ENCODE data around the gene TTC7B. TPM values are rescaled to one million over a fixed set of nuclear protein-coding genes. Genes with fewer than 3 reads are reported as not detected.
"Not testable (repeated sequence)": the region's sequence is repeated elsewhere in the genome, so short reads cannot be mapped to it uniquely, and the experiment has no call there.

Gene TTC7B
- total RNA-seq, 1 experiment from 2014 or later: 30.3 TPM

DNA sequence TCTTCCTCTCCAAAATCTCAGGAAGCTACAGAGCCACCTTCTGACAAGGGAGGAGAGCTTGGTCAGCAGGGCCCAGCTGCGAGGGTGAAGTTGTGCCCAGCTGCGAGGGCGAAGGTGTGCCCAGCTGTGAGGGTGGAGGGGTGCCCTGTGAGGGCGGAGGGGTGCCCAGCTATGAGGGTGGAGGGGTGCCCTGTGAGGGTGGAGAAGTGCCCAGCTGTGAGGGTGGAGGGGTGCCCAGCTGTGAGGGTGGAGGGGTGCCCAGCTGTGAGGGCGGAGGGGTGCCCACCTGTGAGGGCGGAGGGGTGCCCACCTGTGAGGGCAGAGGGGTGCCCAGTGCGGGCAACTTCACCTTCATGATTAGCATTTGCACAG, 20.4 kb upstream of the TTC7B start:
- in situ Hi-C loops (cut with HindIII; ENCODE audit: low sequenced_read_pairs): no loop called here
- no peak for DNase-seq (ENCODE audit: low spot score)

- no peak for DNase-seq (ENCODE audit: low spot score)
- in situ Hi-C loops (cut with HindIII; ENCODE audit: low sequenced_read_pairs): no loop called here
Observed at GRCh38 chr14:90831821-90832220, 15.6 kb upstream of the TTC7B start.

- in situ Hi-C loops (cut with HindIII; ENCODE audit: low sequenced_read_pairs): no loop called here
- no peak for DNase-seq (ENCODE audit: low spot score)
Observed at GRCh38 chr14:90830931-90831701, 14.9 kb upstream of the TTC7B start.

DNA sequence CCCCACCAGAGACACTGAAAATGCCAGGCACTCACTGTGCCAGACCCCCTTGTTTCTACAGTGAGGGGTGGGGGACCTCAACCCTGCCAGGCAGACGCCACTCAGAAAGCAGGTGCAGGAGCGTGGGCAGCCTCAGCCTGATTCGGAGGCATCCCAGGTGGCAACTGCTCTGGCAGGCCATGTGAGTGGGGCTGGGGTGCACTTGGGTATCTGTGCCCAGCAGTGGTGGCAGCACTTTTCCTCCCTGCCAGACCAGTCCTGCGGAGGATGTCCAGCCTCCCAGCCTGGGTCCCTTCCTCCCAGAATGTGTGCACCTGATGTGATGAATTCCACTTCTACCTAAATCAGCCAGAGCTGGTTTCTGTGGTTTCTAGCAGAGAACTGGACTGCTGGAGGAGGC, 13.4 kb upstream of the TTC7B start:
- in situ Hi-C loops (cut with HindIII; ENCODE audit: low sequenced_read_pairs): no loop called here

GRCh38 chr14:90828642-90829487, 12.6 kb upstream of the TTC7B start:
- no peak for DNase-seq (ENCODE audit: low spot score)
- in situ Hi-C loops (cut with HindIII; ENCODE audit: low sequenced_read_pairs): no loop called here

More for the DNA sequence above, 13.4 kb upstream of the TTC7B start:
- DNase-seq (ENCODE audit: low spot score): no peak

DNA sequence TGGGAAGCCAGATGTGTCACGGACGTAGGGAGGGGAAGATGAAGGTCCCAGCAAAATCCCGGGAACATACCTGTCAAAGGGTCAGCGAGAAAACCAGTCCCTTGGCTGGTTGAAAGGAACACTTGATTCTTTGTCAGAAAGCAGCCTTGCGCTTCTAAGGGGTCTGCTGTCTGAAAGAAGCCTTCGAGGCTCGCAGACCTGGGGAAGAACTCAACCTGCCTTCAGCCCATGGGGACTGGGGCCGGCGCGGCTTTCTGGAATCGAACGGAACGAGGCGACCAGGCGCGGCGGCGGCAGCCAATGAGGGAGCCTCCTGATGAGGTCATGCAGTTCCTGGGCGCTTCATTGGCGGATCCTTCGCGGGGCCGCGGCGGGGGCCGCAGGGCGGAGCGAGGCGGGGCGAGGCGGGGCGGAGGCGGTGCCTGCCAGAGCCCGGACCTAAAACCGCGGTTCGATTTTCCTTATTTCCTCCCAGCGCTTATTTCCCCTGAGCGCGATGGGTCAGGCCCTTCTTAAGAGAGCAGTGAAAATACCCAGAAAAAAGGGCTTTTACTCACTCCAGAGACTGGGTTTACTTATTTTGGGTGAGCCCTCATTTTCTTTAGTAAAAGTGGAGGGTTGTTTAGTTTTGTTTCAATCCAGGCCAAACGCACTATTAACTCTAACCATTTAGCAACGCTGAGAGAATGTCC, 11.8 kb upstream of the TTC7B start:
- in situ Hi-C loops (cut with HindIII; ENCODE audit: low sequenced_read_pairs): no loop called here
- peak; percentile 96 for DNase-seq (ENCODE audit: low spot score)

DNA sequence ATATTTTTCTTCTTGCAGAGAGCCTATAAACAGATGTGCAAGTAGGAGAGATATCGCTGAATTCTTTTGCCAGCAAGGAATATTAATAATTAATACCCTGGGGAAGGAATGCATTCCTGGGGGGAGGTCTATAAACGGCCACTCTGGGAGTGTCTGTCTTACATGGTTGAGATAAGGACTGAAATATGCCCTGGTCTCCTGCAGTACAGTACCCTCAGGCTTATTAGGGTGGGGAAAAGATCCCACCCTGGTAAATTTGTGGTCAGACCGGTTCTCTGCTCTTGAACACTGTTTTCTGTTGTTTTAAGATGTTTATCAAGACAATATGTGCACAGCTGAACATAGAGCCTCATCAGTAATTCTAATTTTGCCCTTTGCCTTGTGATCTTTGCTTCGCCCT, 7.3 kb upstream of the TTC7B start:
- in situ Hi-C loops (cut with HindIII; ENCODE audit: low sequenced_read_pairs): not testable (repeated sequence)

GRCh38 chr14:90820958-90821357, 4.7 kb upstream of the TTC7B start:
- in situ Hi-C loops (cut with HindIII; ENCODE audit: low sequenced_read_pairs): no loop called here
- DNase-seq (ENCODE audit: low spot score): peak; percentile 44

More for the DNA sequence above, 7.3 kb upstream of the TTC7B start:
- DNase-seq (ENCODE audit: low spot score): not testable (repeated sequence)

DNA sequence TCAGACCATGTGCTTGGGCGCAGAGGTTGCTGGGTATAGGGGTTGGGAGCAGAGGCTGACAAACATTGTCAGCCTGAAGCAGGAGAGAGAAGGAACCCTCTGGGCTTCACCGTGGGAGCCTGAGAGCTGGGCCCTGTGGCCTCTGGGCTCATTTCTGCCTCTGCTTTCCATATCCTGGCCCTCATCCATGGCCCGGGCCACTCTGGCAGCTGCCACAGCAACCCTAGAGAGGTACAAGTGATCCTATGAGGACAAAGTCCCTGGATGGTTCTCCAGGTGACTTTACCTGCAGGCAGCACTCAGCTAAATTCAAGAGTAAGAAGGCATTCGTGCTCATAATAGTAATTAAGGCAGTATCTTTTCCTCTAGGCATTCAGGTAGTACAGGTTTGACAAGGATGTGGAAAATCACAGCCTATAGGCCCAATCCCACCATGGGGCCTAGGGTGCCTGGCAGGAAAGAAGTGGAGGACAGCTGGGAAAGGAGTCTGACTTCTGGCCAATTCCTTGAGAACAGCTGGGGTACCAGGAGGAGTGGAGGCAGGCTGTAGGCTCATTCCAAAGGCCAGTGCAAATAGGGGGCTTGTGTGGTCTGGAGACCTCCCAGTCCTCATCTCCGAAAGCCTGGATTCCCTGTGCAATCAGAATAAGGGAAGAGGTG, 3.6 kb upstream of the TTC7B start:
- no peak for DNase-seq (ENCODE audit: low spot score)
- in situ Hi-C loops (cut with HindIII; ENCODE audit: low sequenced_read_pairs): no loop called here

- in situ Hi-C loops (cut with HindIII; ENCODE audit: low sequenced_read_pairs): no loop called here
- no peak for DNase-seq (ENCODE audit: low spot score)
Observed at GRCh38 chr14:90818715-90819114, 2.5 kb upstream of the TTC7B start.

GRCh38 chr14:90816681-90817436, 629 bp upstream of the TTC7B start:
- no peak for DNase-seq (ENCODE audit: low spot score)
- in situ Hi-C loops (cut with HindIII; ENCODE audit: low sequenced_read_pairs): no loop called here

DNA sequence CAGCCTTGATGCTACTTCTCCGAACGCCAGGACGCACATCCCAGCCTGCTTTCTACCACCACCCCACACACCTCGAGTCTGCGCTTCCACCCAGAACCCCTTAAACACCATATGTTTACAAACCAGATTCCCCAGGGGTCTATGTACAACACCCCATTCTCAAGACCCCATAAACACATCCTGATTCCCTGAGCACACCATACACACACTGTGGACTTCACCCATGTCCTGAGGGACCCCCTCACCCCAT, 733 bp downstream of the TTC7B start:
- DNase-seq (ENCODE audit: low spot score): no peak
- in situ Hi-C loops (cut with HindIII; ENCODE audit: low sequenced_read_pairs): no loop called here

DNA sequence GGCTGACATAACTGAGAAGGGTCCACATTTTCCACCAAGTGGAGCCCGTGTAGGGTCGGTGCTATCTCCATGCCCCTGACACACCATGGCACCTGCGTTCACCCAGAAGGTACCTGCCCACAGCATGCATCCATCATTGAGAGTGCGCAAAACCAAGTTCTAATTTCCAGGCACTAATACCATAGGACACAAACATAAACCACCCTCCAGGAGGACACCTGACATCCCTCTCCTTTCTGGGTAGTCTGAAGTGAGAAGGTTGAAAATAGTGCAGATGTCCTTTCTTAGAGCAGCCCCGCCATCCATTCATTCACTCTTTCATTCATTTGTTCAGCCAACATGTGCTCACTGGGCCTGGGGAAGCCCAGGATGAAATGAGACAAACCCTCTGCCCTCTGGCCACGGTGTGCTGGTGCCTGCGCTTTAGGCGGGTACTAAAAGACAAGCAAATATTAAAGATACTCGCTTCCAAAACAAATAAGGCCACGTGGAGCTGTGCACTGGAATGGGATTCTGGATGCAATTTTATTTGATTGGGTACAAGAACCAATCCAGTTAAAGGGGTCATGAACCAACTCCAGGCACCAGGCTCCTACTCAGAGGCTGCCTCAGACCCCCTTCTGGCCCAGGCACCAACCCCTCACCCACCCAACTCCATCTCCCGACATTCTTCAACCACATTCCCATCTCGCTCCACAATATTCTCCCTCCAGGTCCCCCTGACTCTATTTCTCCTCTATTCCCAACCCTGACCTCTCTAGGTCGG, 1.2 kb downstream of the TTC7B start:
- in situ Hi-C loops (cut with HindIII; ENCODE audit: low sequenced_read_pairs): no loop called here

DNA sequence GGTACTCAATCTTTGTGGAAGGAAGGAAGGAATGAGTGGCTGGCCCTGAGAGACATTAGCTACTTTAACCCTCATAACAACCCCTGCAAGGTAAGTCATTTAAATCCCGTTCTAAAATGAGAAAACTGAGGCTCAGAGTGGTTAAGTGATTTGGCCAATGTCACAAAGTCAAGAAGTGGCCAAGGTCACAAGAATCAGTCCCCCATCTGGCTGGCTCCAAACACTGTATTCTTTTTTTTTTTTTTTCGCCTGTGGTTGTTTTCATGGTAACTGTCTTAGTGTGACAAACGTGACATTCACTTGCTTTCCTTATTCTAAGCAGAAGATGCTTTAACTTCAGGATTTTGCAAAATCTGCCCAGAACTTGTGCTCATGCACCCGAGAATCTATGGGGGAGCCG, 2.8 kb downstream of the TTC7B start:
- in situ Hi-C loops (cut with HindIII; ENCODE audit: low sequenced_read_pairs): no loop called here
- DNase-seq (ENCODE audit: low spot score): no peak

More for the DNA sequence above, 1.2 kb downstream of the TTC7B start:
- DNase-seq (ENCODE audit: low spot score): peak; percentile 59

- DNase-seq (ENCODE audit: low spot score): no peak
- in situ Hi-C loops (cut with HindIII; ENCODE audit: low sequenced_read_pairs): no loop called here
Observed at GRCh38 chr14:90812109-90812508, 4.1 kb downstream of the TTC7B start.

- DNase-seq (ENCODE audit: low spot score): peak; percentile 47
- in situ Hi-C loops (cut with HindIII; ENCODE audit: low sequenced_read_pairs): no loop called here
Observed at GRCh38 chr14:90811641-90812040, 4.6 kb downstream of the TTC7B start.

DNA sequence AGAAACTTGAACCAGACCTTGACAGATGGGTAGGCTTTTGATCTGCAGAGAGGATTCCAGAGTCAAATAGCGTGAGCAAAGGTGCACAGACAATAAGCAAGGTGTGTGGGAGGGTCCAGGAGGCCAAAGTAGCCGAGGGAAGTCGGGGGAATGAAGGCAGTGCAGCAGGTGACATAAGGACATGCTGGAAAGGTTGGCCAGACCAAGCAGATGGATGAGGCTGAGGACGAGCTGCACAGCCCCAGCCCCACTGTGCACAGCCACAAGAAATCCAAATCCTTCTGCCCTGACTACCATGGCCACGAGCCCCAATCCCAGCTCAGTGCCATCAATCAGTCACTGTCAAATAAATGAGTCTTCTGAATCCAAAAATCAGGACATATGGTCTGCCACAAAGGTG, 5.4 kb downstream of the TTC7B start:
- in situ Hi-C loops (cut with HindIII; ENCODE audit: low sequenced_read_pairs): no loop called here
- DNase-seq (ENCODE audit: low spot score): peak; percentile 78

DNA sequence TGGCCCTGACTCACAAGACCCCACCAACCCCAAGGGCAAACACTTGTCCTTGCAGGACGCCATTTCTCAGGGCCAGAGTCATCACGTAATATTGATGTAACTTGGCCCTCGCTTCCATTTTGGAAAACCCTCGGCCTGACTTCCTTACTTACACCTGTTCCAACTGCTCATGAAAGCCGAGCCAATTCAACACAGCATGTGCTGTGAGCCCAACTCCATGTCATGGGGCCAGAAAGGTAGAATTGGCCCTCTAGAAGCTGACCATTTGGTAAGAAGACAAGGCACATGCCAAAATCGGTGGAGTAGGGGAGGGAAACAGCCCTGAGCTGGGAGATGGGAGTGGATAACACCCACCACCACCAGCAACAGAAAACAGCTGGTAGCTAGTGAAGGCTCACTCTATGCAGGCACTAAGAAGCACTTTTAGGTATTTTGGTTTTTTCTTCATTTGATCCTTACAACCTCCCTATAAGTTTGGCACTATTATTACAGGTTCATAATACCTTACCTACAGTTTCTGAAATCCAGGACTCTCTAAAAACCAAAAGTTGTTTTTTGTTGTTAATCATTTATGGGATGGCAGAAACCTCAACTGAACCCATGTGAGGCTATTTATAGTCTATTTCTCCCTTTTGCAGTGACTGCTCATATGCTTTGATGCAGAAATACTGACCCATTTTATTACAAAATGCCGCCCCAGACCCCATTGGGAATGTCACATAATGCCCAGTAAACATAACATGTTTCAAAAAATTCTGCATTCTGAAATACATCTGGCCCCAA, 6.5 kb downstream of the TTC7B start:
- in situ Hi-C loops (cut with HindIII; ENCODE audit: low sequenced_read_pairs): no loop called here
- peak; percentile 86 for DNase-seq (ENCODE audit: low spot score)
